Occipital lobe (tissue), 2 donors: ENCODE results near the gene PML. TPM values are rescaled to one million over a fixed set of nuclear protein-coding genes. Genes with fewer than 3 reads are reported as not detected.

ENCODE experiments used
- small RNA-seq: library from RNA; depleted of rRNA; stranded (forward); fragments of <200 nt; gene quantifications from one replicate; pipeline ENCODE3, GENCODE V24; 2014
- total RNA-seq: library from RNA; depleted of rRNA; stranded (reverse); fragments of >200 nt; gene quantifications from one replicate; pipeline ENCODE4 v1.2.3, GENCODE V29; 2014

PML gene
- total RNA-seq, 1 donor from 2014 or later, result 6.4 TPM

Small RNA genes lying within 50 kb of the gene (small RNA-seq; reads per million reads assigned to genes)
- not detected for gene RN7SL429P

Other genes starting within 250 kb of the PML start
- 30.1 TPM for gene INSYN1, start 241.4 kb upstream of the PML start, total RNA-seq
- not detected for gene TBC1D21, start 121.2 kb upstream of the PML start, total RNA-seq
- gene LOXL1, start 68.3 kb upstream of the PML start, total RNA-seq, result 3.4 TPM
- 23.4 TPM for gene STOML1, start 2.4 kb upstream of the PML start, total RNA-seq
- gene GOLGA6A, start 87.8 kb downstream of the PML start, total RNA-seq, result not detected
- 168 TPM for gene ISLR2, start 135.9 kb downstream of the PML start, total RNA-seq
- gene ISLR, start 179.0 kb downstream of the PML start, total RNA-seq, result 8.9 TPM
- gene STRA6, start 208.1 kb downstream of the PML start, total RNA-seq, result 2.3 TPM
- not detected for gene CCDC33, start 241.6 kb downstream of the PML start, total RNA-seq